Adrenal gland (tissue), 5 donors: ENCODE measurements around the gene NYAP1.

Experiments used
- POLR2A ChIP-seq, 2 donors: fragments of 450-650 bp; IDR thresholded peaks; one replicate each; pipeline ENCODE4 v1.6.1; 2017; ENCODE audit warnings: antibody characterized with exemption in 2 of 2, mild to moderate bottlenecking in 2 of 2, moderate library complexity in 1 of 2
- TF ChIP-seq, protein P1 (sequence below), 6 experiments: fragments of 450-650 bp in 4 of 6; fragments of 200-600 bp in 2 of 6; sonication (generic) in 1 of 6; IDR thresholded peaks; 1 replicate in 5 of 6; 2 replicates in 1 of 6; pipeline versions ENCODE4 v1.5.1 to v1.8.0; 2016 to 2021; ENCODE audit warnings: antibody characterized with exemption in 6 of 6, mild to moderate bottlenecking in 2 of 6, moderate library complexity in 1 of 6
- donor health status: DM: no; HTN: no; CAD: no.

DNA sequence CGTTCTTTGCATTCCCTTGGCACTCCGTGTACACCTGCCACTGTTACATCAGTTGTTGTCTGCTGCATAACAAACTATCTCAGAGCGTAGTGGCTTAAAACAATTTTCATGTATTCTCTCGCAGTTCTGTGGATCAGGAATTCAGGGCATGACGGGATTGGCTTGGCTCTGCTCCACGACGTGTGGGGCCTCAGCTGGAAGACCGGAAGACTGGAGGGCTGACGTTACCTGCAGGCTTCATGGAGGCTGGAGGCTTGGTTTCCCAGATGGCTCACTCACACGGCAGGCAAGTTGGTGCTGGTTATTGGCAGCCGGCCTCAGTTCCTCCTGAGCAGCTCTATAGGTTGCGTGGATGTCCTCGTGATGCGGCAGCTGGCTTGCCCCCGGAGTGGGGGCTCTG is 25.5 kb downstream of the NYAP1 start:
- TF ChIP-seq, protein P1, sequence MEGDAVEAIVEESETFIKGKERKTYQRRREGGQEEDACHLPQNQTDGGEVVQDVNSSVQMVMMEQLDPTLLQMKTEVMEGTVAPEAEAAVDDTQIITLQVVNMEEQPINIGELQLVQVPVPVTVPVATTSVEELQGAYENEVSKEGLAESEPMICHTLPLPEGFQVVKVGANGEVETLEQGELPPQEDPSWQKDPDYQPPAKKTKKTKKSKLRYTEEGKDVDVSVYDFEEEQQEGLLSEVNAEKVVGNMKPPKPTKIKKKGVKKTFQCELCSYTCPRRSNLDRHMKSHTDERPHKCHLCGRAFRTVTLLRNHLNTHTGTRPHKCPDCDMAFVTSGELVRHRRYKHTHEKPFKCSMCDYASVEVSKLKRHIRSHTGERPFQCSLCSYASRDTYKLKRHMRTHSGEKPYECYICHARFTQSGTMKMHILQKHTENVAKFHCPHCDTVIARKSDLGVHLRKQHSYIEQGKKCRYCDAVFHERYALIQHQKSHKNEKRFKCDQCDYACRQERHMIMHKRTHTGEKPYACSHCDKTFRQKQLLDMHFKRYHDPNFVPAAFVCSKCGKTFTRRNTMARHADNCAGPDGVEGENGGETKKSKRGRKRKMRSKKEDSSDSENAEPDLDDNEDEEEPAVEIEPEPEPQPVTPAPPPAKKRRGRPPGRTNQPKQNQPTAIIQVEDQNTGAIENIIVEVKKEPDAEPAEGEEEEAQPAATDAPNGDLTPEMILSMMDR (IDR thresholded peaks at IDR 0.05): no peak
- TF ChIP-seq POLR2A (IDR thresholded peaks at IDR 0.05): no peak
